Stimulated activated CD8-positive, alpha-beta memory T cell treated with anti-CD3 and anti-CD28 coated beads, Interleukin-15, amount 100 ng/mL, for 48 hours (primary cell): Measurements from ENCODE around the gene PLCL2.

ENCODE experiments used
- DNase-seq, 2 donors: peaks; one replicate each; pipeline ENCODE4 v3.0.0-alpha.2; 2020; ENCODE audit warnings: low read depth in 2 of 2

PLCL2 gene

DNA sequence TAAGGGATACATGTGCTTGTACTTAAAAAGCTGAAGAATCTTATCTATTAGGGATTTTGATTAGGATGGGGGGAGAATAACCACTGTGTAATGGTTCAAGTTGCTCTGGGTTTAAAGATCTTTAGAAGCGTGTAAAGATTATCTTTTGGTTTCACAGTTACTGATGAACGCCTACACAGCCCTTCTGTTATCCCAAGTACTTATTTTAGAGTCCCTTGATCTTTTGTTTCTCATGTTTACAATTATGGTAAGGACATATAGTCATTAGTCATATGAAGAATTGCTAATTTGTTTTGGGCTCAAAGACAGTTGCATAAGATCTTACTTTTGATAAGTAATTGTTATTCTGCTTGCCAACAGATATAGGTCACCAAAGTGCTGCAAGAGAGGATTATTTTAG, 160.1 kb downstream of the PLCL2 start:
- DNase-seq = no peak

DNA sequence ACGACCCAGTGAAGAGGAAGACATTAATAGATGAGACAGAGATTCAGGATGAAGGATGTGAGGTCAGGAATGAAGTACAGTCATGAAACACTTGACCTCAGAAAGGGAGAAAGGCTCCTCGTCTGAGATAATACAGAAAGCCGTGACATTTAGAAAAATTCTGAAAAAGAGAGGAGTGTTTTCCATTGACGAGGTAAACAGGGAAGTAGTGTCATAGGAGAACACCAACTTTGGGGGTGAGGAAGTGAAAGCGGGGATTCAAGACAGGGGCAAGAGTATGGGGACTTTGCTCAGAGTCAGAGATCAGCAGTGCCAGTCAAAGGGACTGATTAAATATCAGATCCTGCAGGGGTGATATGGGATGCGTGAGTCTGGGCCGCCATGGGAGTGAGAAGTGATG, 160.9 kb downstream of the PLCL2 start:
- no peak for DNase-seq

DNA sequence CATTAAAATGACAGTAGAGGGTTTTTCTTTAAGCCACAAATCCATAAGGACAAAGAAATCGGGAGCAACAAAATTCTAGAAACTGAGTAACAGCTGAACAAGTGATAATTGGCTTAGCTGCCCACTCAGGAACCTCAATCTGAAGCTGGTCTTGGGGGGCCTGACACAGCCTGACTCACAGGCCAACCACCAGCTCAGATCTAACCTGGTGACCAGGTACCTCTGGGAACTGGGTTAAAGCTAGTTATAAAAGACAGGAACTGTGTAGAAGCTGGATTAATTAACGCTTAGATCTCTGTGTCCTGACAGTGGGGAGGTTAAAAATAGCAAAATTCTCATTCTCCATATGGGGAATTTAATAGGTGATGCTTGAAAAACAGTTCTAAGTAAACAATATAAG, 161.9 kb downstream of the PLCL2 start:
- no peak for DNase-seq

DNA sequence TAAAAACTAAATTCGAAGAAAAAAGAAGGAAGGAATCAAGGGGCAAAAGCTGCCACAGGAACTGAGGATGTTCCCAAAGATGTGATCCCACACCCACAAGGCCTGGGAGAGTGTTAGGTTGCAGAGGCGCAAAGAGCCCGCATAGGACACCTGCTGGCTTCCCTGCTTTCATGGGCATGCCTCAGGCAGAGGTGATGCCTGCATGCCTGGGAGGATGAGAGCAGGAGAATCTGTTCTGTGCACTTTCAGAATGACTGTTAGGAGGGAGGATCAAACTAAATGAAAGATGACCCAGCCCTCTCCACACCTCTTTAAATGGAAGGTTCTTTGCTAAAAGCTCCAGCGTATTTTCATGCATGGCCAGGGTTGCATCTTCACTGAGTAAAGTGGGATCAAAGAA, 162.4 kb downstream of the PLCL2 start:
- DNase-seq = no peak

DNA sequence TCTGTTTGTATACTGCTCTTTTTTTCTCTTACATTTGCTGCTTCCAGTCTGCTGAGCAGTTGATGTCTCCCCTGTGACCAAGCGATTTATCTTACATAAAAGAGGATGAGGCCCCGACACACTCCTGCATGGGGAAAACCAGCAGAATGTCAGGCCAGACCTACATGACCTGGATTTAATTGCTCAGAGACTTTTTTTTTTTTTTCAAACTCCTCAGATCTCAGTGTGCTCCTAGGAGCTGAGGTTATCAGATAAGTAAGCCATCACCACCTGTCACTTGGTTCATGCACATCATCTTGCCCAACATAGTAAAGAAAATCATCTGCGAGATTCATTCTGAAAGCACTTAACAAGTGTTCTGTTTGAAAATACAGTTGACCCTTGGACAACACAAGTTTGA, 163.1 kb downstream of the PLCL2 start:
- DNase-seq = no peak

DNA sequence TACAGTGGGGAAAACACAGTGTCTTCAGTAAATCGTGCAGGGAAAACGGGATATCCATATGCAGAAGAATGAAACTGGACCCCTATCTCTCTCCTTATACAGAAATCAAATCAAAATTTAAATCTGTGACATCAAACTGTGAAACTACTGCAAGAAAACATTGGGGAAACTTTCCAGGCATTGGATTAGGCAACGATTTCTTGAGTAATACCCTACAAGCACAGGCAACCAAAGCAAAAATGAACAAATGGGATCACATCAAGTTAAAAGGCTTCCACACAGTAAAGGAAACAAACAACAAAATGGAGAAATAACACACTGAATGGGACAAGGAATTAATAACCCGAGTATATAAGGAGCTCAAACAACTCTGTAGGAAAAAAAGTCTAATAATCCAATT, 165.3 kb downstream of the PLCL2 start:
- no peak for DNase-seq

DNA sequence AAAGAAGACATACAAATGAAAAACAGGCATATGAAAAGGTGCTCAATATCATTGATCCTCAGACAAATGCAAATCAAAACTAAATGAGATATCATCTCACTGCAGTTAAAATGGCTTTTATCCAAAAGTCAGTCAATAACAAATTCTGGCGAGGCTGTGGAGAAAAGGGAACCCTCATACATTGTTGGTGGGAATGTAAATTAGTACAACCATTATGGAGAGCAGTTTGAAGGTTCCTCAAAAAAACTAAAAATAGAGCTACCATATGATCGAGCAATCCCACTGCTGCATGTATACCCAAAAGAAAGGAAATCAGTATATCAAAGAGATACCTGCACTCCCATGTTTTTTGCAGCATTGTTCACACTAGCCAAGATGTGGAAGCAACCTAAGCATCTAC, 165.8 kb downstream of the PLCL2 start:
- no peak for DNase-seq

DNA sequence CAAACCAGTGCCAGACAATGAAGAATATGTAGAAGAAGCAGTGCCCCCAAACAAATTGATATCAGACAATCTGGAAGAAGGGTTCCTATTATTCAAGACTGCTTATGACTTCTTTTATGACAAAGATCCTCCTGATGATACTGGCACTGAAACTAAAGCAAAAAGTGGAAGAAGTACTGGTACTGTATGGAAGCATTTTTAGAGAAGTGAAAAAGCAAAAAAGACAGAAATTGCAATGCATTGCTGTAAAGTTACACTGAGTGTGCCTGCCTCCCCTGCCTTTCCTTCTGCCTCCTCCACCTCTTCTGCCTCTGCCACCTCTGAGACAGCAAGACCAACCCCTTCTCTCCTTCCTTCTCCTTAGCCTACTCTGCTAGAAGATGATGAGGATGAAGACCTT, 167.6 kb downstream of the PLCL2 start:
- no peak for DNase-seq

DNA sequence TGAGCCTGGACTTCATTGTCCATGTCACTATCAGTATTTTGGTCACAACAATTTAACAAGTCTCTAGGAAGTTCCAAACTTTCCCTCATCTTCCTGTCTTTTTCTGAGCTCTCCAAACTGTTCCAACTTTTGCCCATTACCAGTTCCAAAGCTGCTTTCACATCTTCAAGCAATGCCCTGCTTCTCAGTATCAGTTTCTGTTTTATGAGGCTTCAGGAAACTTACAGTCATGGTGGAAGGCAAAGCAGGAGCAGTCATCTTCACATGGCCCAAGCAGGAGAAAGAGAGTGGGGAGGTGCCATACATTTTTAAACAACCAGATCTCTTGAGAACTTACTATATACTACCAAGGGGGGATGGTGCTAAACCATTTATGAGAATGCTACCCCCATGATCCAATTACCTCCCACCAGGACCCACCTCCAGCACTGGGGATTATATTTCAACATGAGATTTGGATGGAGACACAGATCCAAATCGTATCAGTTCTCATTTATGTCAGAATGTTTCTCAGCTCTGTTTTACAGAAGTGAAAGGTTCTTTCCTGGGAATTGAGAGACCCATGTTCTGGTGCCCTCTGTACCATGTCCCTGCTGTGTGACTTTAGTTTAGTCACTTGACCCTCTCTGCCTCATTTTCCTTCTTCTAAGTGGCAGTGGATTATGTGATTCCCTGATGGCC, 169.7 kb downstream of the PLCL2 start:
- DNase-seq = no peak

DNA sequence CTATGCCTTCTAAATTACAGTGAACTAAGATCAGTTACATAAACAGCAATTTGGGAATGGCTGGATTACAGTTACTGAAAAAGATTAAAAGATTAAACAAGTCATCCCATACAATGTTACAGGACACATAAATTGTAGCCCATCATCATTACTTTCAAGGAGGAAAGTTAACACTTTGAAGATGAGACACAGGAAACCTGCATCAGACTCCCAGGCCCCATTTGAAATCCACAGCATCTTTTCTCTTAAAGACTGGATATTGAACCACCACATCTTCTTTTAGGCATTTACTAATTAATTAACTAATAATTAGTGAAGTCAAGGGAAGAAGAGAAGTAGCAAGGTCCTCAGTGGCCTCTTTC, 170.2 kb downstream of the PLCL2 start:
- no peak for DNase-seq

DNA sequence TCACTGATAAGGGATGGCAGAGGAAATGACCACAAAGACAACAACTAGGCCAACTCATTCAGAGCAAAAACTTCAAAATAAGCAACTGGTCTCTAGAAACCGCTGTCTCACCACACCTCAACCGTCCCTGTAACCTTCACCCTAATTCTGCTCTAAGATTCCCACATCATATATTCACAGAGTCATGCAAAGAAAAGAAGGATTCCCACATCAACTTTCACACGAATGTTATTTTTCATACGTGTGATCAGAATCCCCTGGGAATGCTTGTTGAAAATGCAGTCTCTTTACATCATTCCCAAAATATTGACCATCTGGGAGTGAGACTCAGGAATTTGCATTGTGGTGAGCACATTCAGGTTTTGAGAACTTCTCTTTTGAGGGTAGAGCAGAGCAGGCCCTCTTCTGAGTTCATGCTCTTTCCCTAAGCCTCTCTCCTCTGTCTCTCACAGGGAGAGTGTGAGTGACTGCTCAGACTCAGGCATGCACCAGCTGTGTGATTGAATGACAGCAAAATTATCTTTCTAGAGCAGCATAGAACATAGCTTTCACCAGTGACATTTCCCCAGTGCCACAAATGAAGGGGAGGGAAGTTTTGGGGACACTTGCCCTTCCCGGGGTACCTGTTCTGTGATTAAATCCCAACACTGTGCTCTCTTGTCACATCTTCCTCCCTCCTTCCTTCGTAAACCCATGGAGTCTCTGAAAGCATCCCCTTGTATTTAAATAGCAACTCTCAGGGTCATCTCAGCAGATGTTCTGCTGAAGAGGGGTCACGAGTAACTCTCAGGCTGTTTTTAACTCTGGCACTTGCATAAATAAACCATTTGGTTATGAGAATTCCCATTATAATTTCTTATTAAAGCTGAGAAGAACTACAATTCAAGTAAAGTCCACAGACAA, 170.9 kb downstream of the PLCL2 start:
- no peak for DNase-seq

DNA sequence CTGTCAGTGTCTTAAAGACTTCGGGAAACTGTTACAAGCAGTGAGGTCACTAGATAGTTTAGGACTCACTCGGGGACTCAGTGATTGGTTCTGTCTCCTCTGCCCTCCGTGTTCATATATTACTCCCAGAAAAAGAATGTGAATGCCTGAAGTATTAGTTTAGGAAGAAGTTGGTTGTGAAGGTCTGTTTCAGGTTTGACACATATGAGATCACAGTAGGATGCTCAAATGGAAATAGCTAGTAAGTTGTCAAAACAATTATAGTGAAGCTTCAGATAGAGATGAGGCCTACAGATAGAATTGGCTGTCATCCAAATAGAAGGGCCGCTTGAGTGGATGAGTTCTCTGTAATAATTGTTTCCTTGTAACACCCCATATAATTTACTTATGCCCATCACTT, 172.6 kb downstream of the PLCL2 start:
- no peak for DNase-seq

DNA sequence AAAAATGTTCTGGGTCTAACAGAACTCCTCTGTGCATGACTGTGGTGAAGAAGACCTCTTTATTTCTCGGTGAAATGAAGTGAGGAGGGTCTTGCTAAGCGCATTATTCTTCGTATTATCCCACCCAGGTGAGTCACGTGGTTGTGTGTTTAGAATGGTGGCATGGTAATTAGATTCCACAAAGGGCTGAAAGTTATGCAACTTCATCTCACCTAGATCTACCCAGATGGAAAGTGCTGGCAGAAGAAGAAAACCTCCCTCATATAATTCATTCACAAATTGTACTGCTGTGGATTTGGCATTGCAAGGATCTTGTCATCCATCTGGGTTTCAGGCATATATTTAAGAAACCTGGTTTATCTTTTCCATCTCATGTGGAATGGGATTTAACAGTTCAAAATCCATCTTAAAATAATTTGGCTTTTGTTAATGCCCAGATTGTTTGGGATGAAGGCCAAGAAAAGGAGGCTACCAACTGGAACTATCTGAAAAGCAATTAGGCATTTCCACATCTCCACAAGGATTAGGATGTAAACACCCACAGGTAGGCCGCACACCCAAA, 175.3 kb downstream of the PLCL2 start:
- no peak for DNase-seq

DNA sequence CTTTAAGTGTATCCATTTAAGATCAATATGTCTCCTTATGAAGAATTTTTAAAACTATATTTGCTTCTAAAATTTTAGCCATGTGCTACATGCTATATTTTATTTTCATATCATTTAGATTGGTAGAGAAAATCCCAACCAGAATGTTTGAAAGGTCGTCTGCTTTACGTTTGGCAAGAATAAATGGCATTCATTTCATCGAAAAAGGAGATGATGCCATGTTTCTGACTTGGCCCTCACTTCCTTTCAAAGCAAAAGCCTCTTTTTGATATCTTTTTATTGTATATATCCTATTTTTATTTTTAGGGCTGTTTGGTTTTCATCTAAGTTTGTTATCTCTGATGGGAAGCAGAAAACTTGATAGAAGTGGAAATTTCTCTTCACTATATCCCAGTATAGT, 176.2 kb downstream of the PLCL2 start:
- no peak for DNase-seq

DNA sequence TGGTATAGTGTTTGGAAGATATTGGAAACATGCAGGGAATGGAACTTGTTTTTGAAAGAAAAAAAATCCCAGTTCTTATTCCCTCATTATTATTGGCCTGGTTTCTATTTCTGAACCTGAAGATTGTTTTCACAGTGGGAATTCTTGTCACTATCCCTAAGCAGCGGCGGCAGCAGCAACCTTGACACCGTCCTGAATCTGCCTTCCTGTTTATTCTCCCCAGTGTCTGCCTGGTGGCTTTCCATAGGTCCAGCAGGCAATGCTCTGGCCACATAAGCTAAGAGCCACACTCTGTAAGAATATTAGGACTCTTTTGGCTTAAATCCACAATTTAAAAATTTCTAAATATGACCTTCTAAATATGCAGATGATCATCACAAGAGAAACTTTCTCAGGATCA, 178.0 kb downstream of the PLCL2 start:
- no peak for DNase-seq

DNA sequence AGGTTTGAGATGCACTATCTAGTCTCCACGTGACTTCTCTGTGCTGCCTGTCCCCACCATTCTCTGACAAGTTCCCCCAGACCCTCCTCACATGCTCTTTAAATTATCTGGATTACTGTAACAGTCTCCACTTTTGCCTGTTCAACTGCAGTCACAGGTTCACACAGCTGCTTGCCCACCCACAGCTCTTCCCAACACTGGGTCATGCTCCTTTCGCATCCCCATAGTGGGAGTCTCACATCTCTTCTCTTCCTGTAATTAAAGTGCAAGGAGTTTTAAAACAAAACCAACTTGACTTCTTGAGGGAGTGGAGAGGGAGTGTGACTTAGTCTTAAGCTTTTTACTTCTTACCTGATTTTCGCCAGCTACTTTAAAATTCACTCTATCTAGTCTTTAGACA, 178.8 kb downstream of the PLCL2 start:
- no peak for DNase-seq

DNA sequence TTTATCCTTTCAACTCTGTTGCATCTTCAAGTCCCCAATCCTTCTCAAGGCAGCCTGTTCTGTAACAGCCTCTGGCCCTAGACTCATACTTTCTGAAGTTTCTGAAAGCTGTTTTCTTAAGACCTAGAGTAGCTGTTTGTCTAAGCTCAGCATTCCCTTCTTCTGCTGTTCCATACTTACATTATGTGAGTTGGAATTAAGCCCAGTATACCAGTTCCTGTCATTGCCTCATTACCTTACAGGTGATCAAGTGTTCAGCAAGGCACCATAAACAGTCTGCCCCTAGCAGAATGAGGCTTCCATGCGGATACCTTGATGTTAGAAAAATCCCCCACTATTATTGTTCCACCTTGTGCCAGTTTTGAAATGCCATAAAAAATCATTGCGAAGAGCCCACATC, 180.6 kb downstream of the PLCL2 start:
- DNase-seq = no peak

DNA sequence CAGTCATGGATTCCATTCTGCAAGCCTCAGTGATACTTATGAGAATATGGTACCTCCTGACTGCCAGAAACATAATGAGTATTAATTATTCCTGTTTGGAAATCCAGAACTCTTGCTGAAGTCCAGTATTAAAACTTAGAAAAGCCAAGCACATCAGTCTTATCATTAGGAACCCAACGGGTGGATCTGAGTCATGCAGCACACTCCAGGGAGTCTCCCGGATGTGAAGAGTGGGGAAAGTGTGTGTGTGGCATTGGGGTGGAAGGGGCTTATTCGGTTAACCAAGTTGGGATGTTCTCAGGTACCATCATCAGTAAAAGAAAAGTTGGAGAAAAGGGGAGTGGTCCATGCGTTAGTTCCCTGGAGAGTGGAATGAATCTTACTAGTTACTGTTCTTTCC, 181.1 kb downstream of the PLCL2 start:
- DNase-seq = no peak

DNA sequence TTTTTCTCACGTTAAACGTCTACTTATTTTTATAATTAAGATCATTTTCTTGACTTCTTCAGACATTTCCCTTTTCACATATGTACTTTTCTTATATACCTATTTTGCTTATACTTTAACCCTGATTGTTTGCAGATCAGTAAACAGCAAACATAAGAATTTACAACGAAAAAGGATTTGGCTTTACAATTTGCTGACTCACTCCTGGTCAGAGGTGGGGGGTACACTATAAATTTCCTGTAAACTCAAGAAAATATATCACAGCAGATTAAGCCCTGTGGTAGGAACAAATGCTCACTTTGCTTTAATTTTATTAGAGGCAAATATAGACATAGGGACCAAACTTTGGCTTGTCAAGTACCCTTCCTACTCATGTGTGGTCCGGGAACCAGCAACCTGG, 185.0 kb downstream of the PLCL2 start:
- no peak for DNase-seq

DNA sequence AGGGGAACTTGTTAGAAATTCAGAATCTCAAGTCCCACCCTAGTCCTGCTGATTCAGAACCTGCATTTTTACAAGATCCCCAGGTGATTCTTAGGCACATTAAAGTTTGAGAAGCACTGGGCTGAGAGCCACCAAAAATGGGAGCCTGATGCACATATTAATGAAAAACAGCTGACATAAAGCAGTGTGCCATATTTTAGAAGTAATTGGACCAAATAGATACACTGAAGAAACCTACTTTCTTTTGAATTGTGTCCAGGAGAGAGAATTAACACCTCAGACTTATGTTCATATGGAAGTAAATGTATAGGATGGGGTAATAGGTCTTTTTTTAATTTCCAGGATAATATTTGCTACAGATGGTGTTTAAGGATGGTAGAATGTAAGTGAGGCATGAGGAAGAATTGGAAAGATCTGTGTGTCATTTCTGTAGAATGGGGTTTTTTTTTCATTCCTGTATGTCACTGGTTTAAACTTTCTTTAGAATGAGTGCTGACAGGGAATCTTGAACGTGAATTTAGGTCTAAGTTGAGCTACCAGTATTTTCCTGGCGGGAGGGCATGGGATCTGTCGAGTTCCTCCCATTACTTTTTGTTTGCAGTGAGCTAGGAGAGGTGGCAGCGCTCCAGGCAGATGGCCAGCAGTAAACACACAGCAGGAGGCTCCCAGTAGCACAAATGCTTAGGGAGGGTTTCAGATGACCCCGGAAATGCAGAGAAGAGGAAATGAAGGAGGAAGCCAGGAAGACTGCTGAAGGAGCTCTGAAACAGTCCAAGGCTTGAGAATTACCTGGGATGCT, 185.6 kb downstream of the PLCL2 start:
- no peak for DNase-seq

DNA sequence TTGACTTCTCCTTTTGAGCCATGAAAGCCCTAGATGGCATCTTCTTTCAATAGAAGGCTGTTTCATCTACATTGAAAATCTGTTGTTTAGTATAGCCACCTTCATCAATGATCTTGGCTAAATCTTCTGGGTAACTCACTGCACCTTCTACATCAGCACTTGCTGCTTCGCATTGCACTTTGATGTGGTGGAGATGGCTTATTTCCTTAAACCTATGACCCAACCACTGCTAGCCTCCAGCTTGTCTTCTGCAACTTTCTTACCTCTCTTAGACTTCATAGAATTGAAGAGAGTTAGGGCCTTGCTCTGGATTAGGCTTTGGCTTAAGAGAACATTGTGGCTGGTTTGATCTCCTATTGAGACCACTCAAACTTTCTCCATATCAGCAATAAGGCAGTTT, 189.8 kb downstream of the PLCL2 start:
- DNase-seq = no peak

DNA sequence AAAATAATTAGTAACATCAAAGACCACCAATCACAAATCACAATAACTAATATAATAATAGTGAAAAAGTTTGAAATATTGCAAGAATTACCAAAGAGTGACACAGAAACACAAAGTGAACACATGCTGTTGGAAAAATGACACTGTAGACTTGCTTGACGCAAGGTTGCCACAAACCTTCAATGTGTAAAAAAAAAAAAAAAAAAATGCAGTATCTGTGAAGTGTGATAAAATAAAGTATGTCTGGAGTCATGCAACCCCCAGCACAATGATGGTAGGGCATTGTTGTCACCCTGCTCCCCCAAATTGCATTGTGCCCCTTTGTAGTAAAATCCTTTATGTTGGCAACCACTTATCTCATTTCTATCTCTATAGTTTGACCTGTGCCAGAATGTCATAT, 190.6 kb downstream of the PLCL2 start:
- DNase-seq = no peak
